Naive thymus-derived CD4-positive, alpha-beta T cell (primary cell): Measurements from ENCODE around the gene MAPKAP1. TPM values are rescaled to one million over a fixed set of nuclear protein-coding genes. Genes with fewer than 3 reads are reported as not detected.

ENCODE experiments used
- ATAC-seq: fragments of 150-1000 bp; cut with Tn5 transposase; 2 replicates; pipeline ENCODE4 v1.10.0; 2021; ENCODE audit warnings: mild to moderate bottlenecking, moderate library complexity
- CTCF ChIA-PET: fragments of 350-600 bp; sonication (Branson Sonifier 250); formaldehyde crosslinking; loops from one replicate; lab custom pipeline; 2021; ENCODE audit warnings: antibody characterized with exemption; lab: Charles Lee
- POLR2A ChIA-PET: fragments of 350-600 bp; sonication (Branson Sonifier 250); formaldehyde crosslinking; loops from one replicate; lab custom pipeline; 2021; ENCODE audit warnings: antibody characterized with exemption, inconsistent platforms; lab: Charles Lee
- DNase-seq, 9 donors: peaks; one replicate each; pipeline versions ENCODE4 v3.0.0 to v3.0.0-alpha.2; 2020 to 2022; ENCODE audit warnings: mixed read lengths in 1 of 9
- H3K27ac ChIP-seq: one replicate; pipeline ENCODE4 v1.7.0; 2013; ENCODE audit warnings: mild to moderate bottlenecking, low read depth, low read length, moderate library complexity
- H3K27me3 ChIP-seq, 2 donors: one replicate each; pipeline ENCODE4 v1.7.0; 2013; ENCODE audit warnings: low read length in 2 of 2, mild to moderate bottlenecking in 2 of 2, moderate library complexity in 2 of 2; ENCODE audit not compliant: control insufficient read depth in 2 of 2, insufficient read depth in 2 of 2
- H3K36me3 ChIP-seq, 3 experiments: 1 replicate in 2 of 3; 2 replicates in 1 of 3; pipeline ENCODE4 v1.7.0; 2013; ENCODE audit warnings: low read length in 3 of 3, mild to moderate bottlenecking in 3 of 3, moderate library complexity in 1 of 3; ENCODE audit not compliant: insufficient read depth in 3 of 3, control insufficient read depth in 2 of 3
- H3K4me1 ChIP-seq, 2 donors: one replicate each; pipeline ENCODE4 v1.7.0; 2013; ENCODE audit warnings: low read length in 2 of 2, mild to moderate bottlenecking in 2 of 2, moderate library complexity in 1 of 2; ENCODE audit not compliant: control insufficient read depth in 2 of 2, insufficient read depth in 2 of 2
- H3K4me3 ChIP-seq: 2 replicates; pipeline ENCODE4 v1.7.0; 2013; ENCODE audit warnings: mild to moderate bottlenecking, low read length
- H3K9me3 ChIP-seq, 3 experiments: 1 replicate in 2 of 3; 2 replicates in 1 of 3; pipeline ENCODE4 v1.7.0; 2013; ENCODE audit warnings: low read length in 3 of 3; ENCODE audit not compliant: control insufficient read depth in 2 of 3
- H3K27ac Mint-ChIP-seq, 9 donors: one replicate each; pipeline ENCODE4 v1.8.0; 2020 to 2022; ENCODE audit warnings: mixed read lengths in 9 of 9, mild to moderate bottlenecking in 8 of 9, moderate library complexity in 5 of 9, inconsistent platforms in 2 of 9
- H3K27me3 Mint-ChIP-seq, 5 donors: one replicate each; pipeline ENCODE4 v1.8.0; 2021 to 2022; ENCODE audit warnings: mixed read lengths in 5 of 5, mild to moderate bottlenecking in 1 of 5
- H3K36me3 Mint-ChIP-seq, 5 donors: one replicate each; pipeline ENCODE4 v1.8.0; 2020 to 2022; ENCODE audit warnings: mixed read lengths in 5 of 5, mild to moderate bottlenecking in 3 of 5, inconsistent platforms in 1 of 5
- H3K4me1 Mint-ChIP-seq, 7 donors: one replicate each; pipeline ENCODE4 v1.8.0; 2020 to 2022; ENCODE audit warnings: mixed read lengths in 7 of 7, mild to moderate bottlenecking in 3 of 7, inconsistent platforms in 1 of 7
- H3K4me3 Mint-ChIP-seq, 10 donors: one replicate each; pipeline ENCODE4 v1.8.0; 2020 to 2022; ENCODE audit warnings: mild to moderate bottlenecking in 10 of 10, mixed read lengths in 10 of 10, moderate library complexity in 6 of 10, inconsistent platforms in 2 of 10
- H3K9me3 Mint-ChIP-seq, 11 donors: one replicate each; pipeline ENCODE4 v1.8.0; 2020 to 2022; ENCODE audit warnings: mixed read lengths in 11 of 11, mild to moderate bottlenecking in 4 of 11, inconsistent platforms in 1 of 11, moderate library complexity in 1 of 11
- intact Hi-C, 2 donors: fragments of 100-400 bp; cut with micrococcal nuclease; formaldehyde crosslinking; loops; one replicate each; pipeline ENCODE4 v1.15.1; 2023
- polyA plus RNA-seq, 2 donors: library from polyadenylated mRNA; unstranded; fragments of 300-500 nt; fragmentation: Illumina TruSeq; gene quantifications; one replicate each; pipeline ENCODE4 v1.2.3, GENCODE V29; 2021
- total RNA-seq, 6 experiments: library from RNA in 5 of 6; stranded (reverse) in 5 of 6; gene quantifications; 1 replicate in 5 of 6; 2 replicates in 1 of 6; pipeline ENCODE4 v1.2.3 and lab custom pipeline; 2021 to 2026

MAPKAP1 gene
- total and polyA plus RNA-seq, 7 experiments from 2014 or later, result 41.3 to 73.6 (median 55.8) TPM

DNA sequence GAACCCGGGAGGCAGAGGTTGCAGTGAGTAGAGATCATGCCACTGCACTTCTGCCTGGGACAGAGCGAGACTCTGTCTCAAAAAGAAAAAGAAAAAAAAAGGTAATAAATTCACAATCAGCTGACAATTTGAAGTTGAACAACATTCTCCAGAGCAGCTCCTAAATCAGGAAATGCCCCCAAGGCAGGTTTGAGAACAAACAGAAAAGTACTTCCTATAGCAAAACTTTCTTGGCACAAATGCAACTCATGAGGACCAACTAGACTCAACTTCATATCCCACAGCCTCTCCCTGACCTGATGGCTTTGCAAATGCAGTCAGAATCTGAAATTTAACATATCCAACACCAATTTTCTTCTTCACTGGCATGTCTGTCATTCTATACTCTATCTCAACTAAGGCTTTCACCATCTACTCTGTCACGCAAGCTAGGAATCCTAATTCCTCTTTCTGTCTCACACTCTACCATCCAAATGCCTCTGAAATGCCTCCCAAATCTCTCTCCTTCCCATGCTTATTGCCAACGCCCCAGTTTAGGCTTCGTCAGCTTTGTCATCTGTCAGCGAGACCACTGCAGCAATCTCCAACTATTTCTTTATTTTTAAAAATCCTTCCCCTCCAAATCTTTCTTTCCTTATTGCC, 113.3 kb downstream of the MAPKAP1 start:
- no peaks in the 10 kb centered on the region for H3K4me1 ChIP-seq
- Mint-ChIP-seq H3K4me3 (no peak overlapping the region), H3K27ac (peak overlapping the region in 1 of 9 donors; percentile 13), H3K4me1 (peaks cover 4 to 48% (median 33%) of the 10 kb centered on the region in 7 donors), H3K27me3 (no peaks in the 10 kb centered on the region), H3K36me3 (peaks cover 3 to 23% (median 11%) of the 10 kb centered on the region in 5 donors), H3K9me3 (no peaks in the 10 kb centered on the region)
- POLR2A ChIA-PET, result no interaction called here
- no peak overlapping the region for H3K4me3 ChIP-seq
- ATAC-seq (no peak), DNase-seq (no peak)
- H3K9me3 ChIP-seq, result no peaks in the 10 kb centered on the region
- no peaks in the 10 kb centered on the region for H3K36me3 ChIP-seq
- H3K27me3 ChIP-seq, result no peaks in the 10 kb centered on the region
- intact Hi-C loops, result no loop called here
- CTCF ChIA-PET, result no interaction called here
- H3K27ac ChIP-seq, result no peak overlapping the region

GRCh38 chr9:125591888-125592287, 115.1 kb downstream of the MAPKAP1 start:
- no peaks in the 10 kb centered on the region for H3K27me3 Mint-ChIP-seq
- no peaks in the 10 kb centered on the region for H3K4me1 ChIP-seq
- peak overlapping the region in 1 of 9 donors; percentile 14 for H3K27ac Mint-ChIP-seq
- H3K9me3 ChIP-seq, result no peaks in the 10 kb centered on the region
- no peaks in the 10 kb centered on the region for H3K9me3 Mint-ChIP-seq
- CTCF ChIA-PET, result no interaction called here
- no peak overlapping the region for H3K4me3 Mint-ChIP-seq
- H3K27ac ChIP-seq, result no peak overlapping the region
- POLR2A ChIA-PET, result no interaction called here
- intact Hi-C loops, result no loop called here
- H3K4me3 ChIP-seq, result no peak overlapping the region
- H3K36me3 ChIP-seq, result no peaks in the 10 kb centered on the region
- ATAC-seq (no peak), DNase-seq (no peak)
- peaks cover 5 to 50% (median 33%) of the 10 kb centered on the region in 7 donors for H3K4me1 Mint-ChIP-seq
- H3K36me3 Mint-ChIP-seq, result peaks cover 3 to 21% (median 13%) of the 10 kb centered on the region in 5 donors
- H3K27me3 ChIP-seq, result no peaks in the 10 kb centered on the region

GRCh38 chr9:125591245-125591644, 115.8 kb downstream of the MAPKAP1 start:
- Histone ChIP-seq H3K36me3 (peaks cover 0 to 2% (median 0%) of the 10 kb centered on the region in 3 experiments), H3K27ac (no peak overlapping the region), H3K27me3 (no peaks in the 10 kb centered on the region), H3K4me3 (no peak overlapping the region), H3K9me3 (no peaks in the 10 kb centered on the region), H3K4me1 (no peaks in the 10 kb centered on the region)
- Mint-ChIP-seq H3K27me3 (no peaks in the 10 kb centered on the region), H3K36me3 (peaks cover 3 to 25% (median 16%) of the 10 kb centered on the region in 5 donors), H3K27ac (no peak overlapping the region), H3K4me1 (peaks cover 9 to 54% (median 36%) of the 10 kb centered on the region in 7 donors), H3K9me3 (no peaks in the 10 kb centered on the region), H3K4me3 (no peak overlapping the region)
- DNase-seq (no peak), ATAC-seq (no peak)
- intact Hi-C loops, result no loop called here
- ChIA-PET CTCF (no interaction called here), POLR2A (no interaction called here)

- H3K4me3 Mint-ChIP-seq, result no peak overlapping the region
- peaks cover 0 to 31% (median 25%) of the 10 kb centered on the region in 5 donors for H3K36me3 Mint-ChIP-seq
- H3K27me3 ChIP-seq, result no peaks in the 10 kb centered on the region
- H3K9me3 Mint-ChIP-seq, result no peaks in the 10 kb centered on the region
- DNase-seq, result no peak
- no peaks in the 10 kb centered on the region for H3K4me1 ChIP-seq
- CTCF ChIA-PET, result no interaction called here
- no peaks in the 10 kb centered on the region for H3K27me3 Mint-ChIP-seq
- intact Hi-C loops, result no loop called here
- no peaks in the 10 kb centered on the region for H3K9me3 ChIP-seq
- H3K4me1 Mint-ChIP-seq, result peaks cover 9 to 39% (median 24%) of the 10 kb centered on the region in 7 donors
- peaks cover 0 to 13% (median 0%) of the 10 kb centered on the region in 3 experiments for H3K36me3 ChIP-seq
- H3K27ac Mint-ChIP-seq, result no peak overlapping the region
- H3K4me3 ChIP-seq, result no peak overlapping the region
- H3K27ac ChIP-seq, result no peak overlapping the region
- POLR2A ChIA-PET, result no interaction called here
- no peak for ATAC-seq
Measured at GRCh38 chr9:125589287-125589686, 117.7 kb downstream of the MAPKAP1 start.

DNA sequence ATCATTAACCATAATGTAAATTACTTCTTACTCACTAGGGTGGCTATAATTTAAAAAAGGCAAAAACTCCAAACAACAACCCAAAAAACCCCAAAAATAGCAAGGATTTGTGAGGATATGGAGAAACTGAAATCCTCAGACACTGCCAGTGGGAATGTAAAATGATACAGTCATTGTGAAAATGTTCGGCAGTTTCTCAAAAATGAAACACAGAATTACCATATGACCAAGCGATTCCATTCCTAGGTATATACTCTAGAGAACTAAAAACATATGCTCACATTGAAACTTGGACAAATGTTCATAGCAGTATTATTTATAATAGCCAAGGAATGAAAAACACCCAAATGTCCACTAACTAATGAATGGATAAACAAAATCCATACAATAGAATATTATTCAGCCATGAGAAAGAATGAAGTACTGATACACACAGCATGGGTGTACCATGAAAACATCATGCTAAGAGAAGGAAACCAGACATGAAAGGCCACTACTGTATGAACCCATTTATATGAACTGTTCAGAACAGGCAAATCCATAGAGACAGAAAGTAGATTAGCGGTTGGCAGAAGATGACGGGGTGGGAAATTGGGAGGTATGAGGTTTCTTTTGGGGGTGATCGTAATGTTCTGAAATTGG, 119.1 kb downstream of the MAPKAP1 start:
- POLR2A ChIA-PET, result no interaction called here
- intact Hi-C loops, result no loop called here

DNA sequence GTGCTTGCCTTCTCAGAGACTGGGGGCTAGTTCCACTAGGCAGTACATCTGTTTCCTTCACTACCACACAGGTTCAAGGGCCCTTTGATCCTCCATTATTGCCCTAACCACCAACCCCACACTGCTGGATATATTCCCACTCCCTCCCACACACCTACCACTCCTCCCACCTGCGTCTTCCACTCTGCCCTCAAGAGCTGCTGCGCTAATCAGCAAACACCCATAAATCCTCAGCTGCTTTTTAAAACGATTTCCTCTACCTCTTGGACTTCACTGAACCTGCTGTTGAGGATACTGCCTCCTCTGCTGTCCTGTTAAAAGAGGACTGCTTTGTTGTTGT, 120.9 kb downstream of the MAPKAP1 start:
- H3K9me3 ChIP-seq, result no peaks in the 10 kb centered on the region
- no peaks in the 10 kb centered on the region for H3K4me1 ChIP-seq
- Mint-ChIP-seq H3K4me3 (no peak overlapping the region), H3K27me3 (no peaks in the 10 kb centered on the region), H3K9me3 (peaks cover 0 to 5% (median 2%) of the 10 kb centered on the region in 11 donors), H3K4me1 (peaks cover 9 to 30% (median 16%) of the 10 kb centered on the region in 7 donors), H3K27ac (peak overlapping the region in 2 of 9 donors; percentile 19), H3K36me3 (peaks cover 9 to 59% (median 52%) of the 10 kb centered on the region in 5 donors)
- ChIA-PET POLR2A (no interaction called here), CTCF (no interaction called here)
- no peak overlapping the region for H3K4me3 ChIP-seq
- peaks cover 0 to 20% (median 0%) of the 10 kb centered on the region in 3 experiments for H3K36me3 ChIP-seq
- intact Hi-C loops, result no loop called here
- no peaks in the 10 kb centered on the region for H3K27me3 ChIP-seq
- no peak overlapping the region for H3K27ac ChIP-seq
- ATAC-seq, result no peak
- no peak for DNase-seq

More for the DNA sequence above, 119.1 kb downstream of the MAPKAP1 start:
- H3K4me1 Mint-ChIP-seq, result peaks cover 9 to 32% (median 17%) of the 10 kb centered on the region in 7 donors
- no peaks in the 10 kb centered on the region for H3K27me3 ChIP-seq
- no peak overlapping the region for H3K4me3 Mint-ChIP-seq
- no peaks in the 10 kb centered on the region for H3K4me1 ChIP-seq
- H3K9me3 ChIP-seq, result no peaks in the 10 kb centered on the region
- H3K27me3 Mint-ChIP-seq, result no peaks in the 10 kb centered on the region
- DNase-seq, result no peak
- CTCF ChIA-PET, result no interaction called here
- peaks cover 0 to 17% (median 0%) of the 10 kb centered on the region in 3 experiments for H3K36me3 ChIP-seq
- no peak for ATAC-seq
- peak overlapping the region in 1 of 9 donors; percentile 7 for H3K27ac Mint-ChIP-seq
- peaks cover 3 to 43% (median 34%) of the 10 kb centered on the region in 5 donors for H3K36me3 Mint-ChIP-seq
- no peaks in the 10 kb centered on the region for H3K9me3 Mint-ChIP-seq
- H3K27ac ChIP-seq, result no peak overlapping the region
- H3K4me3 ChIP-seq, result no peak overlapping the region
